ENCODE data around the gene PCSK7. TPM values are rescaled to one million over a fixed set of nuclear protein-coding genes. Genes with fewer than 3 reads are reported as not detected.

Gene PCSK7
- total and polyA plus RNA-seq, 2 of the 8 experiments (the other 6 are each of a cell fraction or from before 2014, with no cell fraction given), result 23.4 to 38.5 TPM

- no peak for TF ChIP-seq USF2 (IDR thresholded peaks at IDR 0.05; ENCODE audit: low read length)
- TF ChIP-seq TAF7 (optimal IDR thresholded peaks at IDR 0.05; ENCODE audit: borderline replicate concordance, low read depth, low read length), result no peak
- TF ChIP-seq TAF1 (IDR thresholded peaks at IDR 0.05; ENCODE audit: low read depth, low read length), result no peak
- no peak for TF ChIP-seq GTF2F1 (IDR thresholded peaks at IDR 0.05; ENCODE audit: borderline replicate concordance, low read depth, low read length)
- no peak for TF ChIP-seq EZH2 (IDR thresholded peaks at IDR 0.05; ENCODE audit: low read depth, low read length, severe bottlenecking)
- no peak for TF ChIP-seq CTCF (IDR thresholded peaks at IDR 0.05; ENCODE audit: control extremely low read depth in 1 of 3, insufficient read depth in 1 of 3, low read depth in 1 of 3, low read length in 3 of 3)
- no peak for TF ChIP-seq POLR2AphosphoS5 (IDR thresholded peaks at IDR 0.05; ENCODE audit: low read depth, low read length)
- no peak for TF ChIP-seq ATF3 (IDR thresholded peaks at IDR 0.05; ENCODE audit: insufficient read depth, low read depth, low read length)
These were observed 24.1 kb upstream of the PCSK7 start (continued) for GRCh38 chr11:117255966-117256365.

All from H1 (cell line).